OCI-LY3 (cell line): ENCODE results near the gene ESF1.
A peak's percentile ranks its signal among the peaks of the same experiment; 100 is the strongest.
"Not testable (repeated sequence)": the region's sequence is repeated elsewhere in the genome, so short reads cannot be mapped to it uniquely, and the experiment has no call there.

Experiments
- H2AFZ ChIP-seq: fragments of 200-600, 300-600 bp; shearing (Covaris generic); 2 replicates; pipeline ENCODE4 v1.6.0; 2014; ENCODE audit warnings: antibody characterized with exemption, low read depth, low read length
- H3K27ac ChIP-seq: fragments of 200-600, 300-600 bp; sonication (generic); 2 replicates; pipeline ENCODE4 v1.5.1; 2014; ENCODE audit warnings: mild to moderate bottlenecking, low read length, moderate library complexity, mixed read lengths
- H3K27me3 ChIP-seq: fragments of 200-600, 300-600 bp; sonication (generic); 2 replicates; pipeline ENCODE4 v1.6.1; 2014; ENCODE audit warnings: low read depth, low read length, mixed read lengths
- H3K36me3 ChIP-seq: fragments of 200-600, 300-600 bp; sonication (generic); replicated peaks from 2 replicates; pipeline ENCODE3; 2014; ENCODE audit warnings: low read depth, low read length, mixed read lengths
- H3K4me1 ChIP-seq: fragments of 300-600, 200-600 bp; sonication (generic); 2 replicates; pipeline ENCODE4 v1.6.1; 2014; ENCODE audit warnings: low read length, mixed read lengths
- H3K4me2 ChIP-seq: fragments of 200-600, 300-600 bp; sonication (generic); 2 replicates; pipeline ENCODE4 v1.6.1; 2014; ENCODE audit warnings: low read length, mixed read lengths
- H3K4me3 ChIP-seq: fragments of 300-600, 200-600 bp; sonication (generic); 2 replicates; pipeline ENCODE4 v1.5.1; 2014; ENCODE audit warnings: antibody characterized with exemption, mild to moderate bottlenecking, low read length, moderate library complexity
- H3K79me2 ChIP-seq: fragments of 300-600, 200-600 bp; shearing (Covaris generic); 2 replicates; pipeline ENCODE4 v1.6.1; 2014; ENCODE audit warnings: mild to moderate bottlenecking, low read length, mixed read lengths
- H3K9ac ChIP-seq: fragments of 300-600, 200-600 bp; shearing (Covaris generic); 2 replicates; pipeline ENCODE4 v1.6.0; 2014; ENCODE audit warnings: mild to moderate bottlenecking, low read length, moderate library complexity
- H3K9me3 ChIP-seq: fragments of 200-600, 300-600 bp; shearing (Covaris generic); 2 replicates; pipeline ENCODE4 v1.6.1; 2014; ENCODE audit warnings: low read length, mixed read lengths; ENCODE audit not compliant: insufficient read depth
- H4K20me1 ChIP-seq: fragments of 200-600, 300-600 bp; sonication (generic); 2 replicates; pipeline ENCODE4 v1.6.1; 2016; ENCODE audit warnings: low read length, mixed read lengths; ENCODE audit not compliant: insufficient read depth
- CTCF ChIP-seq: fragments of 200-600, 300-600 bp; sonication (generic); IDR thresholded peaks from 2 replicates; pipeline ENCODE4 v1.5.1; 2014; ENCODE audit warnings: antibody characterized with exemption, low read length, low read depth
- EZH2phosphoT487 ChIP-seq: fragments of 200-600 bp; shearing (Covaris generic); IDR thresholded peaks from 2 replicates; pipeline ENCODE4 v1.6.1; 2018; ENCODE audit warnings: antibody characterized with exemption, mixed run types, low read depth

ESF1 gene

GRCh38 chr20:13771853-13772453 is 12.8 kb downstream of the ESF1 start:
- Histone ChIP-seq H3K4me2 (no peak overlapping the region), H4K20me1 (peaks cover 7% of the 10 kb centered on the region; the same call in 1 of the 2 replicates), H3K27ac (no peak overlapping the region), H3K9ac (no peak overlapping the region), H3K79me2 (peaks cover 4% of the 10 kb centered on the region; the same call in 1 of the 2 replicates), H3K9me3 (0 out of 2 replicates have a peak, but pooled peaks cover 1% of the 10 kb centered on the region), H3K36me3 (peaks cover 77% of the 10 kb centered on the region), H3K27me3 (no peaks in the 10 kb centered on the region), H3K4me1 (no peaks in the 10 kb centered on the region), H3K4me3 (no peak overlapping the region), H2AFZ (no peak overlapping the region)
- TF ChIP-seq CTCF (peak; percentile 64), EZH2phosphoT487 (no peak)

- no peak overlapping the region for H3K27ac ChIP-seq
- peaks cover 7% of the 10 kb centered on the region; the same call in 1 of the 2 replicates for H4K20me1 ChIP-seq
- TF ChIP-seq CTCF (no peak), EZH2phosphoT487 (no peak)
- H3K36me3 ChIP-seq, result peaks cover 78% of the 10 kb centered on the region
- H3K4me2 ChIP-seq, result no peak overlapping the region
- peaks cover 16% of the 10 kb centered on the region; the same call in 1 of the 2 replicates for H3K9me3 ChIP-seq
- no peak overlapping the region for H3K4me3 ChIP-seq
- H3K9ac ChIP-seq, result no peak overlapping the region
- no peaks in the 10 kb centered on the region for H3K4me1 ChIP-seq
- H3K27me3 ChIP-seq, result no peaks in the 10 kb centered on the region
- H3K79me2 ChIP-seq, result peaks cover 4% of the 10 kb centered on the region; the same call in 1 of the 2 replicates
- no peak overlapping the region for H2AFZ ChIP-seq
Measured at GRCh38 chr20:13770141-13770540, 14.6 kb downstream of the ESF1 start.

- Histone ChIP-seq H3K79me2 (no peaks in the 10 kb centered on the region), H2AFZ (no peak overlapping the region), H3K4me2 (no peak overlapping the region), H3K4me1 (no peaks in the 10 kb centered on the region), H3K4me3 (no peak overlapping the region), H3K9ac (no peak overlapping the region), H3K9me3 (peaks cover 16% of the 10 kb centered on the region; the same call in 1 of the 2 replicates), H3K36me3 (peaks cover 81% of the 10 kb centered on the region), H3K27me3 (no peaks in the 10 kb centered on the region), H3K27ac (no peak overlapping the region), H4K20me1 (no peaks in the 10 kb centered on the region)
- no peak for TF ChIP-seq CTCF
- no peak for TF ChIP-seq EZH2phosphoT487
Measured at GRCh38 chr20:13765868-13766416, 18.8 kb downstream of the ESF1 start.

- Histone ChIP-seq H3K36me3 (peaks cover 74% of the 10 kb centered on the region), H3K27me3 (no peaks in the 10 kb centered on the region), H3K4me3 (no peak overlapping the region), H3K9me3 (peaks cover 16% of the 10 kb centered on the region; the same call in 1 of the 2 replicates), H3K4me2 (no peak overlapping the region), H2AFZ (no peak overlapping the region), H3K4me1 (no peaks in the 10 kb centered on the region), H3K9ac (no peak overlapping the region), H3K27ac (no peak overlapping the region), H3K79me2 (no peaks in the 10 kb centered on the region), H4K20me1 (no peaks in the 10 kb centered on the region)
- TF ChIP-seq CTCF (no peak), EZH2phosphoT487 (no peak)
Measured at GRCh38 chr20:13765299-13765698, 19.4 kb downstream of the ESF1 start.

GRCh38 chr20:13760451-13760946 is 24.2 kb downstream of the ESF1 start:
- not testable (repeated sequence) for H3K4me2 ChIP-seq, H4K20me1 ChIP-seq, H3K9me3 ChIP-seq, H3K9ac ChIP-seq, H3K27ac ChIP-seq, H2AFZ ChIP-seq, H3K4me1 ChIP-seq, H3K79me2 ChIP-seq, H3K27me3 ChIP-seq, H3K4me3 ChIP-seq
- peaks cover 65% of the 10 kb centered on the region for H3K36me3 ChIP-seq
